Body of pancreas (tissue), 4 donors: Measurements from ENCODE around the gene TNFSF12. TPM values are rescaled to one million over a fixed set of nuclear protein-coding genes. Genes with fewer than 3 reads are reported as not detected.

Source experiments
- ATAC-seq: fragments of 150-250 bp; one replicate; pipeline ENCODE4 v1.9.1; 2016
- DNase-seq, 4 donors: peaks; one replicate each; pipeline ENCODE4 v3.0.0-alpha.2; 2019
- H3K27ac ChIP-seq, 4 donors: fragments of 200-600 bp; sonication (generic); 1 replicate in 3 of 4; 2 replicates in 1 of 4; pipeline versions ENCODE4 v1.5.1 to v1.6.1; 2016 to 2019; ENCODE audit warnings: mild to moderate bottlenecking in 1 of 4, mixed read lengths in 1 of 4, moderate library complexity in 1 of 4
- H3K27me3 ChIP-seq, 2 donors: fragments of 200-600 bp; sonication (generic); one replicate each; pipeline ENCODE4 v1.6.0; 2016; ENCODE audit warnings: mild to moderate bottlenecking in 1 of 2
- H3K36me3 ChIP-seq, 2 donors: fragments of 200-600 bp; sonication (generic); replicated peaks in 1 of 2; 2 replicates each; pipeline ENCODE4 v1.5.1; 2016; ENCODE audit warnings: low read depth in 2 of 2; ENCODE audit not compliant: insufficient read depth in 1 of 2
- H3K4me1 ChIP-seq: fragments of 200-600 bp; sonication (generic); one replicate; pipeline ENCODE4 v1.6.0; 2016
- H3K4me3 ChIP-seq, 2 donors: fragments of 200-600 bp; sonication (generic); 1 replicate in 1 of 2; 2 replicates in 1 of 2; pipeline ENCODE4 v1.5.1; 2016 to 2019
- H3K9me3 ChIP-seq, 3 donors: fragments of 200-600 bp; sonication (generic); 1 replicate in 2 of 3; 2 replicates in 1 of 3; pipeline ENCODE4 v1.5.1; 2016
- CTCF ChIP-seq, 7 experiments: fragments of 450-650 bp in 4 of 7; fragments of 200-600 bp in 3 of 7; sonication (generic) in 3 of 7; IDR thresholded peaks; one replicate each; pipeline ENCODE4 v1.5.1; 2016 to 2019; ENCODE audit warnings: antibody characterized with exemption in 7 of 7
- POLR2A ChIP-seq, 3 donors: fragments of 450-650 bp; IDR thresholded peaks; one replicate each; pipeline ENCODE4 v1.6.1; 2016; ENCODE audit warnings: antibody characterized with exemption in 3 of 3, mild to moderate bottlenecking in 2 of 3
- WGBS, 2 donors: methylation state at CpG; one replicate each; pipeline ENCODE4 v1.1.5; 2017; 5-methylcytosine and 5-hydroxymethylcytosine counted together
- intact Hi-C: fragments of 100-400 bp; cut with DNase I; formaldehyde crosslinking; loops from one replicate; pipeline ENCODE4 v1.15.1; 2023
- total RNA-seq, 2 donors: library from RNA; depleted of rRNA; stranded (reverse); fragments of >200 nt; gene quantifications; one replicate each; pipeline ENCODE4 v1.1.0, GENCODE V29; 2016

The TNFSF12 gene
- total RNA-seq, 2 donors from 2014 or later = 32.2 to 48.8 TPM

- Histone ChIP-seq H3K4me1 (peaks cover 37% of the 10 kb centered on the region), H3K9me3 (no peaks in the 10 kb centered on the region), H3K4me3 (no peak overlapping the region), H3K36me3 (no peaks in the 10 kb centered on the region), H3K27ac (no peak overlapping the region), H3K27me3 (no peaks in the 10 kb centered on the region)
- intact Hi-C loops = no loop called here
- no peak for TF ChIP-seq CTCF (IDR thresholded peaks at IDR 0.05)
- no peak for TF ChIP-seq POLR2A (IDR thresholded peaks at IDR 0.05)
- no peak for ATAC-seq
- DNase-seq = no peak
- 64 to 70% methylated on average over 8 to 12 of the region's 12 CpGs for WGBS, 2 donors
Measured at GRCh38 chr17:7556627-7557026, 7.8 kb downstream of the TNFSF12 start.

GRCh38 chr17:7557147-7557764 lies 8.4 kb downstream of the TNFSF12 start:
- Histone ChIP-seq H3K27ac (peak overlapping the region; percentile 92 to 99 (median 98)), H3K4me3 (no peak overlapping the region), H3K27me3 (no peaks in the 10 kb centered on the region), H3K4me1 (peaks cover 38% of the 10 kb centered on the region), H3K9me3 (no peaks in the 10 kb centered on the region), H3K36me3 (no peaks in the 10 kb centered on the region)
- no peak for ATAC-seq
- intact Hi-C loops = no loop called here
- no peak for DNase-seq
- no peak for TF ChIP-seq POLR2A (IDR thresholded peaks at IDR 0.05)
- no peak for TF ChIP-seq CTCF (IDR thresholded peaks at IDR 0.05)
- WGBS, 2 donors = 64 to 67% methylated on average over 11 to 19 of the region's 19 CpGs

GRCh38 chr17:7557775-7558543 lies 9.1 kb downstream of the TNFSF12 start:
- Histone ChIP-seq H3K9me3 (no peaks in the 10 kb centered on the region), H3K4me3 (peak overlapping the region in 1 of 2 donors; percentile 5), H3K27me3 (no peaks in the 10 kb centered on the region), H3K27ac (peak overlapping the region; percentile 92 to 99 (median 98)), H3K4me1 (peaks cover 45% of the 10 kb centered on the region), H3K36me3 (no peaks in the 10 kb centered on the region)
- WGBS, 2 donors = 2 to 3% methylated on average over 15 to 21 of the region's 21 CpGs
- intact Hi-C loops = no loop called here
- peak; percentile 93 to 97 (median 96) for DNase-seq
- ATAC-seq = peak; percentile 76
- TF ChIP-seq CTCF (IDR thresholded peaks at IDR 0.05) (peak in 3 of 7 experiments; percentile 11 to 31 (median 23)), POLR2A (IDR thresholded peaks at IDR 0.05) (peak; percentile 69 to 94 (median 91))

- peak; percentile 12 for ATAC-seq
- Histone ChIP-seq H3K4me3 (peak within 1 kb of the TSS; percentile 5 to 39), H3K36me3 (no peaks in the 10 kb centered on the region), H3K27me3 (no peaks in the 10 kb centered on the region), H3K27ac (peak within 1 kb of the TSS; percentile 92 to 99 (median 98)), H3K4me1 (peaks cover 53% of the 10 kb centered on the region), H3K9me3 (no peaks in the 10 kb centered on the region)
- WGBS, 2 donors = 5 to 6% methylated on average over 16 of the region's 16 CpGs
- TF ChIP-seq POLR2A (IDR thresholded peaks at IDR 0.05) = peak in 1 of 3 donors; percentile 5
- no peak for TF ChIP-seq CTCF (IDR thresholded peaks at IDR 0.05)
- intact Hi-C loops = no loop called here
- peak; percentile 54 to 69 (median 64) for DNase-seq
Measured at GRCh38 chr17:7558544-7559319, 9.9 kb downstream of the TNFSF12 start, which contains the start of gene TNFSF13. TNFSF13 (plus strand) TSS chr17:7558750; CDS start chr17:7559040, 290 bp downstream.
